Vagina (tissue), 2 donors: ENCODE data around the gene ADAMTS14.
"Not testable (repeated sequence)": the region's sequence is repeated elsewhere in the genome, so short reads cannot be mapped to it uniquely, and the experiment has no call there.

Experiments used
- POLR2A ChIP-seq, 2 donors: fragments of 450-650 bp; IDR thresholded peaks; one replicate each; pipeline ENCODE4 v1.6.1; 2017; ENCODE audit warnings: antibody characterized with exemption in 2 of 2, mild to moderate bottlenecking in 2 of 2, moderate library complexity in 2 of 2
- POLR2AphosphoS5 ChIP-seq, 2 donors: sonication (generic); formaldehyde crosslinking; IDR thresholded peaks; one replicate each; pipeline ENCODE4 v1.9.0; 2017; ENCODE audit warnings: antibody characterized with exemption in 2 of 2, mild to moderate bottlenecking in 2 of 2, low read depth in 1 of 2; ENCODE audit not compliant: insufficient read depth in 1 of 2
- TF ChIP-seq, protein P1 (sequence below), 3 experiments: fragments of 450-650 bp in 2 of 3; fragments of 200-600 bp in 1 of 3; sonication (generic) in 1 of 3; IDR thresholded peaks; one replicate each; pipeline ENCODE4 v1.5.1; 2017 to 2019; ENCODE audit warnings: antibody characterized with exemption in 3 of 3, mild to moderate bottlenecking in 2 of 3, moderate library complexity in 2 of 3

DNA sequence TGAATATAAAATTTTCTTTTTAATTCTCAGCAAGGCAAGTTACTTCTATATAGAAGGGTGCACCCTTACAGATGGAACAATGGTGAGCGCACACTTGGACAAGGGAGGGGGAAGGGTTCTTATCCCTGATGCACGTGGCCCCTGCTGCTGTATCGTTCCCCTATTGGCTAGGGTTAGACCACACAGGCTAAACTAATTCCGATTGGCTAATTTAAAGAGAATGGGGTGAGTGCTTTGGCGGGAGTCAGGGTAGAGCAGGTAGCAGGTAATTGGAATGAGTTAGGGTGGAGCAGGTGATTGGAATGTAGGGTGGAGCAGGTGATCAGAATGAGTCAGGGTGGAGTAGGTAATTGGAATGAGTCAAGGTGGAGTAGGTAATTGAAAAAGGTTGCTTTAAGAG is 37.8 kb upstream of the ADAMTS14 start:
- TF ChIP-seq POLR2AphosphoS5 (IDR thresholded peaks at IDR 0.05; ENCODE audit: insufficient read depth in 1 of 2, low read depth in 1 of 2); POLR2A (IDR thresholded peaks at IDR 0.05): not testable (repeated sequence)
- TF ChIP-seq, protein P1, sequence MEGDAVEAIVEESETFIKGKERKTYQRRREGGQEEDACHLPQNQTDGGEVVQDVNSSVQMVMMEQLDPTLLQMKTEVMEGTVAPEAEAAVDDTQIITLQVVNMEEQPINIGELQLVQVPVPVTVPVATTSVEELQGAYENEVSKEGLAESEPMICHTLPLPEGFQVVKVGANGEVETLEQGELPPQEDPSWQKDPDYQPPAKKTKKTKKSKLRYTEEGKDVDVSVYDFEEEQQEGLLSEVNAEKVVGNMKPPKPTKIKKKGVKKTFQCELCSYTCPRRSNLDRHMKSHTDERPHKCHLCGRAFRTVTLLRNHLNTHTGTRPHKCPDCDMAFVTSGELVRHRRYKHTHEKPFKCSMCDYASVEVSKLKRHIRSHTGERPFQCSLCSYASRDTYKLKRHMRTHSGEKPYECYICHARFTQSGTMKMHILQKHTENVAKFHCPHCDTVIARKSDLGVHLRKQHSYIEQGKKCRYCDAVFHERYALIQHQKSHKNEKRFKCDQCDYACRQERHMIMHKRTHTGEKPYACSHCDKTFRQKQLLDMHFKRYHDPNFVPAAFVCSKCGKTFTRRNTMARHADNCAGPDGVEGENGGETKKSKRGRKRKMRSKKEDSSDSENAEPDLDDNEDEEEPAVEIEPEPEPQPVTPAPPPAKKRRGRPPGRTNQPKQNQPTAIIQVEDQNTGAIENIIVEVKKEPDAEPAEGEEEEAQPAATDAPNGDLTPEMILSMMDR (IDR thresholded peaks at IDR 0.05) = not testable (repeated sequence)
